ENCODE results near the gene BEND6. TPM values are rescaled to one million over a fixed set of nuclear protein-coding genes. Genes with fewer than 3 reads are reported as not detected.
A peak's percentile ranks its signal among the peaks of the same experiment; 100 is the strongest.

Gene BEND6
- 4.4 TPM for total RNA-seq

- intact Hi-C loops (cut with DNase I): no loop called here
- DNase-seq (ENCODE audit: low spot score) (peak; percentile 65), ATAC-seq (peak; percentile 73)
Observed at GRCh38 chr6:56954403-56955170, at the start of gene BEND6. BEND6 (plus strand) TSS chr6:56955107; CDS start chr6:56981811, 26,704 bp downstream.

GRCh38 chr6:56905378-56905777, 49.5 kb upstream of the BEND6 start:
- intact Hi-C loops (cut with DNase I): loop anchor here (10.0 kb wide), 1 partner anchor 409 kb away; the partner anchor contains the start of gene PRIM2
- ATAC-seq (no peak), DNase-seq (ENCODE audit: low spot score) (no peak)

GRCh38 chr6:56906752-56907151, 48.2 kb upstream of the BEND6 start:
- ATAC-seq (no peak), DNase-seq (ENCODE audit: low spot score) (no peak)
- intact Hi-C loops (cut with DNase I): loop anchor here (10.0 kb wide), 1 partner anchor 408 kb away; the partner anchor contains the start of gene PRIM2

GRCh38 chr6:56909115-56909907, 45.6 kb upstream of the BEND6 start:
- no peak for ATAC-seq
- intact Hi-C loops (cut with DNase I): loop anchor here (10.0 kb wide), 1 partner anchor 405 kb away; the partner anchor contains the start of gene PRIM2

GRCh38 chr6:56911847-56912246, 43.1 kb upstream of the BEND6 start:
- ATAC-seq (no peak), DNase-seq (ENCODE audit: low spot score) (no peak)
- intact Hi-C loops (cut with DNase I): no loop called here

More at GRCh38 chr6:56909115-56909907, 45.6 kb upstream of the BEND6 start:
- DNase-seq (ENCODE audit: low spot score): no peak

GRCh38 chr6:56913285-56914074, 41.4 kb upstream of the BEND6 start:
- intact Hi-C loops (cut with DNase I): no loop called here
- DNase-seq (ENCODE audit: low spot score) (no peak), ATAC-seq (no peak)

GRCh38 chr6:56914798-56915658, 39.9 kb upstream of the BEND6 start:
- ATAC-seq: no peak
- intact Hi-C loops (cut with DNase I): no loop called here
- DNase-seq (ENCODE audit: low spot score): no peak

GRCh38 chr6:56915832-56916231, 39.1 kb upstream of the BEND6 start:
- ATAC-seq: no peak
- DNase-seq (ENCODE audit: low spot score): no peak
- intact Hi-C loops (cut with DNase I): no loop called here

- intact Hi-C loops (cut with DNase I): no loop called here
- DNase-seq (ENCODE audit: low spot score) (no peak), ATAC-seq (no peak)
Observed at GRCh38 chr6:56916849-56917551, 37.9 kb upstream of the BEND6 start.

GRCh38 chr6:56922645-56923044, 32.3 kb upstream of the BEND6 start:
- no peak for ATAC-seq
- intact Hi-C loops (cut with DNase I): no loop called here

GRCh38 chr6:56923565-56923964, 31.3 kb upstream of the BEND6 start:
- ATAC-seq (no peak), DNase-seq (ENCODE audit: low spot score) (no peak)
- intact Hi-C loops (cut with DNase I): no loop called here

More at GRCh38 chr6:56922645-56923044, 32.3 kb upstream of the BEND6 start:
- DNase-seq (ENCODE audit: low spot score): no peak

- ATAC-seq (no peak), DNase-seq (ENCODE audit: low spot score) (no peak)
- intact Hi-C loops (cut with DNase I): no loop called here
Observed at GRCh38 chr6:56927538-56928453, 27.1 kb upstream of the BEND6 start.

GRCh38 chr6:56930846-56931245, 24.1 kb upstream of the BEND6 start:
- ATAC-seq (no peak), DNase-seq (ENCODE audit: low spot score) (no peak)
- intact Hi-C loops (cut with DNase I): no loop called here

GRCh38 chr6:56932910-56933477, 21.9 kb upstream of the BEND6 start:
- ATAC-seq: no peak
- intact Hi-C loops (cut with DNase I): no loop called here
- no peak for DNase-seq (ENCODE audit: low spot score)

- ATAC-seq (no peak), DNase-seq (ENCODE audit: low spot score) (no peak)
- intact Hi-C loops (cut with DNase I): no loop called here
Observed at GRCh38 chr6:56933650-56934049, 21.3 kb upstream of the BEND6 start.

GRCh38 chr6:56934876-56935275, 20.0 kb upstream of the BEND6 start:
- intact Hi-C loops (cut with DNase I): no loop called here
- ATAC-seq (no peak), DNase-seq (ENCODE audit: low spot score) (no peak)
